Activated CD4-positive, CD25-positive, alpha-beta regulatory T cell treated with anti-CD3 and anti-CD28 coated beads, Interleukin-2, amount 50 U/mL, for 16 hours (primary cell): ENCODE results near the gene DDX47.
"Not testable (repeated sequence)": the region's sequence is repeated elsewhere in the genome, so short reads cannot be mapped to it uniquely, and the experiment has no call there.

ENCODE experiments used
- DNase-seq: peaks from one replicate; pipeline ENCODE4 v3.0.0-alpha.2; 2020; ENCODE audit warnings: low read depth, low spot score

The DDX47 gene

DNA sequence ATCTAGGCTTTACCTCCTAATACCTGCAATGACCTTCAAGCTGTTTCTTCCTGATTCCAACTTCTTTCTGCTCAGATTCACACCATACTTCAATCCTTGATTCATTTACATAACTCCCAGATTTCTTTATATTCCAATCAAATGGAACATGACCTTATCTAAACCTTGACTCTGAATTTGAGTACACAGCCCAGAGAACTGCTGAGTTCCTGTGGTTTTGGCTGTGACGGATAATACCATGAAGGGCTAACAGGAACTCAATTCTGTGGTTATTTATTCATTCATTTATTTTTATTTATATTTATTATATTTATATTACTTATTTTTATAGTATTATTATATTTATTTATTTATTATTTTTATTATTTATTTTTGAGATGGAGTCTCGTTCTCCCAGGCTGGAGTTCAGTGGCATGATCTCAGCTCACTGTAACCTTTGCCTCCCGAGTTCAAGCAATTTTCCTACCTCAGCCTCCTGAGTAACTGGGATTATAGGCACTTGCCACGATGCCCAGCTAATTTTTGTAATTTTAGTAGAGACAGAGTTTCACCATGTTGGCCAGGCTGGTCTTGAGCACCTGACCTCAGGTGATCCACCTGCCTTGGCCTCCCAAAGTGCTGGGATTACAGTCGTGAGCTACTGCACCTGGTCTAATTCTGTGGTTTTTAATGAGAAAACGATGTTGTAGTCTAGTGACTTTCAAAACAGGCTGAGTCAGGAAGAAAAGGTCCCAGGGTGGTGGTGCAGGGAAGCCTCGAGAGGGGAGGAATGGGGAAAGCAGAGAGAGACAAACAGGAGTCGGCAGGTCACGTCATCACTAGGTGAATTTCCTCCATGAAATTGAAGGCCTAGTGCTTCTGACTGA, 16.0 kb upstream of the DDX47 start:
- DNase-seq, result no peak

DNA sequence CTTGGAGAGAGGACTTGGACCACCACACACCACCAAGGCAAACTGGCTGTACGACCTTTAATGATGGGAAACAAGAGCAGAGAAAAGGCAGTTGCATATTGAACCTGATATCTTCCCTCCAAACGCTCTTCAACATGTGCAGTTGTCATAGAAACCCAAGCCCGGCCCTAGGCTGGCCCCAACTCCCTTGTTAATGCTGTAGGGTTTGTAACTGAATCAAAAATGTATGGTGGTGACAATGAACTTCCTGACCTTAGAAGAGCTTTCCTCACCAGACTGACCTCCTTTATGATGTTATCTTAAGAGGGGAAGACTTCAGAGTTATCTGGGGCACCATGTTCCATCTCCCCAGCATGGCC, 15.4 kb upstream of the DDX47 start:
- no peak for DNase-seq

DNA sequence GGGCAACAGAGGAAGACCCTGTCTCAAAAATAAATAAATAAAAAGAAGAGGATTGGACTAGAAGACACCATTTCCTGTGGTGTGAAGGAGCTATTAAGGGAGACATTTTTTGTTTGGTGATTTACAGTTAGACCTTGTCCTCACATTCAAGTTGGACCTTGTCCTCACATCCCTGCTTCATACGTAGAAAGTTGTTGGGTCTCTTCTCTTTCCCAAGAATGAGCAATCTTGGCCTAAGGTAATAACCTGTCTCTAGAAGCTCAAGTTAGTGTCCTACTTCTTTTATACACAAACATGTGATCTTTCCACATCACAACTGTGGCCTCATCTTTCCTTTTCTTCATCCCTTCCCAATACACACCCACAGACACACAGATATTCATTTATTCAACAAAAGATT, 14.7 kb upstream of the DDX47 start:
- no peak for DNase-seq

DNA sequence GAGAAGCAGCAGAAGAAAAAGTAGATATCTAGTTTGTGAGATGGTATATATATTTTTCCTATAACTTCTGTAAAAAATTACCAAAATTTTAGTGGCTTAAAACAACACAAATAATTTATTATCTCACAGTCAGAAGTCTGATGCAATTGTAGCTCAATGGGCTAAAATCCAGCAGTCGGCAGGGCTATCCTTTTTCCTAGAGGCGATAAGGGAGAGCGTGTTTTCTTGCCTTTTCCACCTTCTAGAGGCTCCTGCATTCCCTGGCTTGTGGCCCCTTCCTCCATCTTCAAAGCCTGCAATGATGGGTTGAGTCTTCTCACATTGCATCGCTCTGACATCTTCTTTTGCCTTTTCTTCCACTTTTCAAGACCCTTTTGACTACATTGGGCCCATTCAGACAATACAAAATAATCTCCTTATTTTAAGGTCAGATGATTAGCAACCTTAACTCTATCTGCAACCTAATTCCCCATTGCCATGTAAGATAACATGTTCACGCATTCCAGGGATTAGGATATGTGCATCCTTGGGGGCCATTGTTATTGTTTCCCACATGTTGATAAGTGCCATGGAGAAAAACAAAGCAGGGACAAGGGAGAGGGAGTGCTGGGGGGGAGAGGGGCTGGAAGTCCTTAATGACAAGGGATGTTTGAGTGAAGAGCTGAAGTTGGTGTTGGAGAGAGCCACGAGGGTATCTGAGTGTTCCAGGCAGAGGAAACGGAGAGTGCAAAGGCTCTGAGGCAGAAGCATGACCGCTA, 13.8 kb upstream of the DDX47 start:
- no peak for DNase-seq

DNA sequence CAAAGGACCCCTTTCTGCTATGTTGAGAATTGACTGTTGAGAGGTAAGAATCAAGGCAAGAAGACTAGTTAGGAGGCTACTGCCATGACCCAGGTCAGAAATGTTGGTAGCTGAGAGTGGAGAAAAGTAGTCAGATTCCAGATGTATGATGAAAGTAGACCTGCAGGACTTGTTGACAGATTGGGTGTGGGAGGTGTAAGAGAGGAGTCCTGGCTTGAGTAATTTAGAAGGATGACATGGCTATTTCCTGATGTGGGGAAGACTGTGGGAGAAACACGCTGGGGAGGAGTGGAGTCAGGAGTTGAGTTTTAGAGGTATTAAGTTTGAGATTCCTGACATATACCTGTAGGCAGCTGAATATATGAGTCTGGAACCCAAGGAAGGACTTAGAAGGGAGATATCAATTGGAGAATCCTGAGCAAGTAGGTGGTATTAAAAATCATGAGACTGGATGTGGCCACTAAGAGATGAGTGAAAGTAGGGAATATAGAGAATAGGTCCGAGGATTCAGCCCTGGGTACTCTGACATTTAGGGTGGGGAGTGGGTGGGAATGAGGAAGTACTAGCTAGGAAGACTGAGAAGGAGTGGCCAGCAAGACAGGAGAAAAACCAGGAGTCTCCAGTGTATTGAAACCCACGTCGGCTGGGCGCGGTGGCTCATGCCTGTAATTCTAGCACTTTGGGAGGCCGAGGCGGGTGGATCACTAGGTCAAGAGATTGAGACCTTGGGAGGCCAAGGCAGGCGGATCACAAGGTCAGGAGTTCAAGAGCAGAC, 12.6 kb upstream of the DDX47 start:
- DNase-seq, result no peak

DNA sequence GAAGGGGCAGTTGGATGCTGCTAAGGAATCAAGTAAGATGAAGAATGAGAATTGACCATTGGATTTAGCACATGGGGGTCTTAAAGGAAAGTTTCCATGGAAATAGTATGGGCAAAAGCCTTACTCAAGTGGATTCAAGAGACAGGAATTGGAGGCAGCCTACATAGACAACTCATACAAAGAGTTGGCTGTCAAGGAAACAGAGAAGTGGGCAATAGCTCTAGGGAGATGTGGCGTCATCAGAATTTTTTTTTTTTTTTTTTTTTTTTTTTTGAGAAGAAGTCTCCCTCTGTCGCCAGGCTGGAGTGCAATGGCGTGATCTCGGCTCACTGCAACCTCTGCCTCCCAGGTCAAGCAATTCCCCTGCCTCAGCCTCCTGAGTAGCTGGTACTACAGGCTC, 11.5 kb upstream of the DDX47 start:
- not testable (repeated sequence) for DNase-seq

DNA sequence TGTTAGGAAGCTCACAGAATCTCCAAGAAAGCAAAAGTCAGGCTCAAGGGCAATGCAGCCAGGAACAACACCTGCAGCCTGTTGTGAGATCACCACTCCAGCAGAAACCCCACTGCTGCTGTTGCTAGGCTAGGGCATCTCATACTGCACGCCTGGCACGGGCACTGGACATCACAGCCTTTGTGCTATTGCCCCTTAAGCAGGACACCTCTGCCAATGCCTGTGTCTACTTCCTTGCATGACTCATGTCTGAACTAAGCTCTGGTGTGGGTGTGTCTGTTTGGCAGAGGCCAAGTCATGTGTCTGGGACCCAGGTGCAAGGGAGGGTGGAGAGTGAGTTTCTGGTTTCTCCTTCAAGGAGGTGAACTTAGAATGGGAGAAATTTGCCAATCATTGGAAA, 10.0 kb upstream of the DDX47 start:
- no peak for DNase-seq

DNA sequence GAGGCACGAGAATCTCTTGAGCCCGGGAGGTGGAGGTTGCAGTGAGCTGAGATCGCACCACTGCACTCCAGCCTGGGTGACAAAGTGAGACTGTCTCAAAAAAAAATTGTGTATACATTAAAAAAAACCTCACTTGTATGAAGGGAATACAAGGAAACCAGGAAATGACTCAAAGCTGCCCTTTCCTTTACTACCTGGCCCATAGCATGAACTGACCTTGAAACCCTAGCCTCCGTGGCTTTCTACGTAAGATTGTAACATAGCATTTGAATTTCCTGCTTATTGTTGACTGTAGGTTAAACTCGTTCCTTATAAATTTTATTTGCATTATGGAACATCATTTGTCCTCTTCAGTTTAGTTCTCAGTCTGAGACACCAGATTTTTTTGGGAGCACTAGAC, 9.1 kb upstream of the DDX47 start:
- no peak for DNase-seq

DNA sequence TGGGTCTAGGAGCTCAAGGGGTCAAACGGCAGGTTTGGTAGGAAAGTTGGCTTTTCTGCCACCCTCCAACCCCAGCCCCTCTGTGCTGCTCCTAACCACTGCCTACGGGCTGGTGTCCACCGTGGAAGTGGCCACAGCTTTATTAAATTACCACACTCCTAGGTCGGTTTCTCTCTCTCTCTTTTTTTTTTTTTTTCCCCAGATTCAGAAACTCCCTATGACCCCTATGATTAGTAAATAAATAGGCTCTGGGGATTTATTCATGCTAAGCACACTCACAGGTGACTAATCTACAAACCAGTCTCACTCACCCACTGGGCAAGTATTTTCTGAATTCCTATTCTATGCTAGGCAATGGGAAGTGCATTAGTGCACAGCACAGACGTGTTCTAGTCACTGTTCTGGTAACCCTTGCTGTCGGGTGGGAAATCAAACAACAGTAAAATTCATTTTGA, 8.7 kb upstream of the DDX47 start:
- DNase-seq, result no peak

DNA sequence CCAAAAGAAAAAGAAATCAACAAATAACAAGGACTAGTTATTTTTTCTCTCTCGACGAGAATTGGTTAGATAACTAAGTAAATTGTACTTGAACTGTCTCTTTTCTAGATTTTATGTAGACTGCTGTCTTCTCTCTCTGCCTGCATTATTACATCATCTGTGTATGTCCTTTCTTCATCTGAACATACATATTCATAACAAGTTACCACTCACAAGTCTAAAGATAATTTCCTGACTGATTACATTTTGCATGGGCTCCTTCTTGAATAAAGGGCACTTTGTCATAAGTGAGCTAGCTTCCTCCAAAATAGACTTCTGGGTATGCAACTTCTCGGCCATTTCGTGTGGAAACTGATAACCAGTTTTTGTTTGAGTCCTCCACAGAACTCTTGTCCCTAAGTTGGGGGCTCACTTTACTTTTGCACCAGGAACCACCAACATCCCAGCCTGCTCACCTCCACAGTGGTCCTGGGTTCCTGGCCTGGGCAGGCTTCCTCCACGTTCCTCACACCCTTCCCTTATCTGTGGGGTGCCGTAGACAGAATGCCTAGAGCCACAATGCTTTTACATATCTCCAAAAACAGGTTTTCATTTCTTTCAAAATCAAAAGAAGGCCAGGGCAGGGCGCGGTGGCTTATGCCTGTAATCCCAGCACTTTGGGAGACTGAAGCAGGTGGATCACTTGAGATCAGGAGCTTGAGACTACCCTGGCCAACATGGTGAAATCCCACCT, 6.2 kb upstream of the DDX47 start:
- DNase-seq, result no peak

DNA sequence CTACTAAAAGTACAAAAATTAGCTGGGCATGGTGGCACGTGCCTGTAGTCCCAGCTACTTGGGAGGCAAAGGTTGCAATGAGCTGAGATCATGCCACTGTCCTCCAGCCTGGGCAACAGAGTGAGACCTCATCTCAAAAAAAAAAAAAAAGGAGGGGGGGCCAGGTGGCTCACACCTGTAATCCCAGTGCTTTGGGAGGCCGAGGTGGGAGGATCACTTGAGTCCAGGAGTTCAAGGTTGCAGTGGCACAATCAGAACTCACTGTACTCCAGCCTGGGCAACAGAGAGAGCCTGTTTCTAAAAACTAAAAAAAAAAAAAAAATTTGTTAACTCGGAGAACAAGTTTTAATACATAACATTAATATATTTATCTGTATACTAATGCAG, 5.6 kb upstream of the DDX47 start:
- not testable (repeated sequence) for DNase-seq

DNA sequence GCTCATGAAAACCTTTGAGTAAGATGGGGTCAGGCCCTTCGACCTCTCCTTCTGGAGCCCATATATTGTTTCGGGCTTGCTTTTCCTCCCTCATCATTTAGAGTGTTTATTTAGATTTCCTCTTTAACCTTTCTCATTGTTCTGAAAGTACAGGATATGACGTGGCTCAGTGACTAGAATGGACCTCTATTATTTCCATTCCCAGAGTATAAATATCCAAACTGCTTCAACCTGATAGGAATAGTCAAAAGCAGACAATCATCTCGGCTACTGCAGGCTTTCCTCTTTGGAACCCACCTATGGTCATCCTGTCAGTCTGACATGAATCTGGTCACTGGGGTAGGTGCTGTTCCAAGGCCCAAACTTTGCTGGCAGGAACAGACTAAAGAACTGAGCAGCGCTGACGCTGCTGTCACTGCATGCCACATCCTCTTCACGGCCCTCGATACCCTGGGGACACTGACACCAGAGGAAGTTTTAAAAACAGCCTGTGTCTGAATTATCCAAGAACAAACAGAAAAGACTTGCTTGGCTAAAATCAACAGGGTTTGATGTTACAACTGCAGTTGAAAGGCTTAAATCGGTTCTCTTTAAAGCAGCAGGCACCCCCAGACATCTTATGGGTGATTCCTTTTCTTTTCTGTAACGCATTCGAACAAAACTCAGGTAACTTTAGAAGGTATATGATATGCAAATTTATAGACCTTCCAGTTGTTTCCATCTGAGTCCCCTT, 5.0 kb upstream of the DDX47 start:
- DNase-seq, result no peak

DNA sequence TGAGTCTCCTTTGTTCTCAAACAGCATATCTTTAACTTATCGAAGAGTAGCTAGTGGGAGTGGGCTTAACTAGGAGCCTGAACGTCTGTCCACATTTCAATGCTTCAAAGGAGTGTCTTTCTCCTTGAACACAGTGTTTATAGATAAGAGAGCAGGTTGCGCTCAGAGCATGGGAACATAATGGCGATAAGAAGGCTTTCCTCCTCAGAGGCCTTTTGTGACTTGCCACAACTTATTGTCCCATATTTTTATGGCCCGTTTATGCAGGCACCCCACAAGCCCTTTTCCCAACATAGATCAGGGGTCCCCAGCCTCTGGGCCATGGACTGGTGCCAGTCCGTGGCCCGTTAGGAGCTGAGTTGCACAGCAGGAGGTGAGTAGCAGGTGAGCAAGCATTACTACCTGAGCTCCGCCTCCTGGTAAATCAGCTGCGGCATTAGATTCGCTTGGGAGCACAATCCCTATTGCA, 2.6 kb upstream of the DDX47 start:
- no peak for DNase-seq

DNA sequence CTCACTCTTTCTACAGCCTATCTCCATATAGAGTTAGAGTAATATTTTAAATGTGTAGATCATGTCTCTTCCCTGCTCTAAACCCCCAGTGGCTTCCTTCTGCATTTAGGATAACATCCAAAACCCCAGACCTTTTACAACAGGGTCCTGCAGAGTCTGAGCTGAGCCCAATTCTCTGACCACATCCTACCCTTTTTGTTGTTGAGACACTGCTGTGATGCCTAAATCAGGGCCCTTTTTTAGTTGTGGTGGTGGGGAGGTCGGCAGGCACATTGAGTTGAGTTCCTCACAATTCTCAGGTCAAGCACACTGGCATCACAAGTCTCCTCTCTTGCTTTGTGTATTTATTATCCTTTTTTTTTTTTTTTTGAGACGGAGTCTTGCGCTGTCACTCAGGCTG, 1.8 kb upstream of the DDX47 start:
- DNase-seq, result no peak

DNA sequence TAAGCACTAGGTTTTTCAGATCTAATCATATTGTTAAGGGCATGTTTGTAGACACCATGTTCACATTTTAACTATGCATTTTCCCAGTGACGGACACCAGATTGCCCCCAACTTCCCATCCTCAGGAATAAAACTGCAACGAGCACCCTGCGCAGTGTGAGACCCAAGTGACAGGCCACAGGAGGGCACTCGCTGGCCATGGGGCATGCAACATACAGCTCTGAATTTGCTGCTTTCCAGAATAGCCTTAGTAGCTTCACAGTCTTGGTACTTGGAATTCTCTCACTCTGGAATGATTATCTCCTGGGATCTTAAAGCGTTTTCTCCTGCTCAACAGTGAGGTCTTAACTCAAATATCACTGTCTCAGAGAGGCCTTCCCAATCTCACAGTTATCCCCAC, 972 bp upstream of the DDX47 start:
- DNase-seq, result no peak

DNA sequence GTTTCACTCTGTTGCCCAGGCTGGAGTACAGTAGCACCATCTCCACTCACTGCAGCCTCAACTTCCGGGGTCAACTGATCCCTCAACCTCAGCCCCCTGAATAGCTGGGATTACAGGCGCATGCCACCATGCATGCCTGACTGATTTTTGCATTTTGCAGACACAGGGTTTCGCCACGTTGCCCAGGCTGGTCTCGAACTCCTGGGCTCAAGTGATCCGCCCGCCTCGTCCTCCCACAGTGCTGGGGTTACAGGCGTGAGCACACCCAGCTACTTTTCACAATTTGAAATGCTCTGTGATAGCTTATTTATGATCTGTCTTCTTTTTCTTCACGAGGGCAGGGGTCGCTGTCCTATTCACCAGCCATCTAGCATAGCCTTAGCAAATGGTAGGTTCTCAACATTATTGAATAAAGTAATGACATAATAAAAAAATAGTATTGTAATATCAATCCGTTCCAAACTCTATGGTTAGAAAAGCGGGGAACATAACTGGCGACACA, 477 bp upstream of the DDX47 start:
- no peak for DNase-seq

DNA sequence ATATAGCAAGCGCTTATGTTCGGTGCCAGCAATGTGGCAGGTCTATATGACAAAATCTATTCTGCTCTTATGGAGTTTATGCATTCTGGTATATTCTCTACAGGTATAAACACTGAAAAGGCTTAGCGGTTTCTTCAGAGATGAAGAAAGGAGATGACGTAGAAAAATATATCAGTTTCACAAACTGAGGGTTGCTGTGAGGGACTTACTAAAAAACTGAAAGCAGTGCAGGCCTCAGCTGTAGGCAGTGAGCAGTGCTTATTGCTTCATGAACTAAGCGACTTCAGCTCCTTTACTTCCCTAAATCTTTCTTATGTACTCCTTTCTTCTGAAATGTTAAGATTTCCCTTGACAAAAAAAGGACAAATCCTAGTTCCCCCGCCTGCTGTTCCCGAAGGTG, 4.5 kb downstream of the DDX47 start:
- DNase-seq, result no peak

DNA sequence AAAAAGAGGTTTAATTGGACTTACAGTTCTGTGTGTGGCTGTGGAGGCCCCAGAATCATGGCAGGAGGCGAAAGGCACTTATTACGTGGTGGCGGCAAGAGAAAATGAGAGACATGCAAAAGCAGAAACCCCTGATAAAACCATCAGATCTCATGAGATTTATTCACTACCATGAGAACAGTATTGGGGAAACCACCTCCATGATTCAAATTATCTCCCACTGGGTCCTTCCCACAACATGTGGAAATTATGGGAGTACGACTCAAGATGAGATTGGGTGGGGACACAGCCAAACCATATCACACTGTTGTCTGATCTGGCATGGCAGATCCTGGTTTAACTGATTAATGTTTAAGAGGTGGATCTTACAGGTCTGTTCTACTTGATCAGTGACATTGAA, 5.6 kb downstream of the DDX47 start:
- DNase-seq, result no peak

DNA sequence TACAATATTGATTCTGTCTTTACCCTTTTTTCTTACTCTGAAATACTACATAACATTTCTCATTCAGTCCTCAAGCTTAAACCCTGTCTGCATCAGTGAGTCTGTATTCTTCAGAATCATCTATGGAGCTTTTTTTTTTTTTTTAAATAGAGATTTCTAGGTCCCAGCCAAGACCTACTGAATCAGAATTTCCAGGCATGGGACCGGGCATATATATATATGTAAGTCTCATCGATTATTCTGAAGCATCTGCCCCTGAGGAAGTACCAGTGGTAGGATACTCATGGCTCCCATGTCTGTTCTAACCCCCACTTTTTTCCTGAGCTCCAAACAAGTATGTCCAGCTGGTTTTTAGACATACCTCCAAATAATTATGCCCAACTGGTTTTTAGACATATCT, 6.1 kb downstream of the DDX47 start:
- DNase-seq, result no peak

DNA sequence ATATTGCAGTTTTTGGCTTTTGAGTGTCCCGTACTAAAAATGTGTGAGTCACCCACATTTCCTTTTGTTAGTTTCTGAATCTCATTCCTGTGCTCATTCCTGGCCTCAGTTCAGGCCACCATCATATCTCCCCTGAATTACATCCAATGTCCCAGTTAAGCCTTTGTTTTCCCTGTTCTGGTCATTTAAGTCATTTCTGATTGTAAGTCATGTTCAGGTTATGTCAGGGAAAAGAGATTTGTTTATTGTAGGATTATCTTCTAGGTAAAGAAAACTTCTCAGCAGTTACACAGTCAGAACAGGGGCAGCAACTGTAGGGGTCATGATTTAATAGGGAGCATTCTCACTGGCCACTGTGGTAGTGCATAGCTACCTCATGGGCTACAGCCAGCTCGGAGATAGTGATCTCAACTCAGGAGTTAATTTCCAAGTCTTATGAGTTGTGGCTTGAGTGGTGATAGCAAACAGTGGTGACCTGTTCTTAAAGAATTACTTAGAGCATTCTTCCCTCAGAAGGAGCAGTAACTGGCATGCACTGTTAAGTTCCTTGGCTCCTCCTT, 6.7 kb downstream of the DDX47 start:
- DNase-seq, result no peak
